ENCODE measurements around the gene SLC29A1.

DNA sequence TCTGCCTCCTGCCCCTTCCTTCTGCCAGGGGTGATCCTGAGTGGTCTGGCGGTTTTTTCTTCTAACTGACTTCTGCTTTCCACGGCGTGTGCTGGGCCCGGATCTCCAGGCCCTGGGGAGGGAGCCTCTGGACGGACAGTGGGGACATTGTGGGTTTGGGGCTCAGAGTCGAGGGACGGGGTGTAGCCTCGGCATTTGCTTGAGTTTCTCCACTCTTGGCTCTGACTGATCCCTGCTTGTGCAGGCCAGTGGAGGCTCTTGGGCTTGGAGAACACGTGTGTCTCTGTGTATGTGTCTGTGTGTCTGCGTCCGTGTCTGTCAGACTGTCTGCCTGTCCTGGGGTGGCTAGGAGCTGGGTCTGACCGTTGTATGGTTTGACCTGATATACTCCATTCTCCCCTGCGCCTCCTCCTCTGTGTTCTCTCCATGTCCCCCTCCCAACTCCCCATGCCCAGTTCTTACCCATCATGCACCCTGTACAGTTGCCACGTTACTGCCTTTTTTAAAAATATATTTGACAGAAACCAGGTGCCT, 10.2 kb downstream of the SLC29A1 start:
- TF ChIP-seq GATA2 (IDR thresholded peaks at IDR 0.05; ENCODE audit: insufficient read depth, insufficient read length, low read depth, low read length) (no peak), POLR2A (IDR thresholded peaks at IDR 0.05; ENCODE audit: low read depth, low read length) (no peak)
- TF ChIP-seq, protein P1, sequence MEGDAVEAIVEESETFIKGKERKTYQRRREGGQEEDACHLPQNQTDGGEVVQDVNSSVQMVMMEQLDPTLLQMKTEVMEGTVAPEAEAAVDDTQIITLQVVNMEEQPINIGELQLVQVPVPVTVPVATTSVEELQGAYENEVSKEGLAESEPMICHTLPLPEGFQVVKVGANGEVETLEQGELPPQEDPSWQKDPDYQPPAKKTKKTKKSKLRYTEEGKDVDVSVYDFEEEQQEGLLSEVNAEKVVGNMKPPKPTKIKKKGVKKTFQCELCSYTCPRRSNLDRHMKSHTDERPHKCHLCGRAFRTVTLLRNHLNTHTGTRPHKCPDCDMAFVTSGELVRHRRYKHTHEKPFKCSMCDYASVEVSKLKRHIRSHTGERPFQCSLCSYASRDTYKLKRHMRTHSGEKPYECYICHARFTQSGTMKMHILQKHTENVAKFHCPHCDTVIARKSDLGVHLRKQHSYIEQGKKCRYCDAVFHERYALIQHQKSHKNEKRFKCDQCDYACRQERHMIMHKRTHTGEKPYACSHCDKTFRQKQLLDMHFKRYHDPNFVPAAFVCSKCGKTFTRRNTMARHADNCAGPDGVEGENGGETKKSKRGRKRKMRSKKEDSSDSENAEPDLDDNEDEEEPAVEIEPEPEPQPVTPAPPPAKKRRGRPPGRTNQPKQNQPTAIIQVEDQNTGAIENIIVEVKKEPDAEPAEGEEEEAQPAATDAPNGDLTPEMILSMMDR (IDR thresholded peaks at IDR 0.05; ENCODE audit: extremely low read depth in 1 of 2, insufficient read depth in 1 of 2, low read depth in 1 of 2, low read length in 2 of 2) = no peak
